ENCODE data around the gene OOSP4A. TPM values are rescaled to one million over a fixed set of nuclear protein-coding genes. Genes with fewer than 3 reads are reported as not detected.

Gene OOSP4A
- total and polyA plus RNA-seq, 3 donors from 2014 or later: not detected

DNA sequence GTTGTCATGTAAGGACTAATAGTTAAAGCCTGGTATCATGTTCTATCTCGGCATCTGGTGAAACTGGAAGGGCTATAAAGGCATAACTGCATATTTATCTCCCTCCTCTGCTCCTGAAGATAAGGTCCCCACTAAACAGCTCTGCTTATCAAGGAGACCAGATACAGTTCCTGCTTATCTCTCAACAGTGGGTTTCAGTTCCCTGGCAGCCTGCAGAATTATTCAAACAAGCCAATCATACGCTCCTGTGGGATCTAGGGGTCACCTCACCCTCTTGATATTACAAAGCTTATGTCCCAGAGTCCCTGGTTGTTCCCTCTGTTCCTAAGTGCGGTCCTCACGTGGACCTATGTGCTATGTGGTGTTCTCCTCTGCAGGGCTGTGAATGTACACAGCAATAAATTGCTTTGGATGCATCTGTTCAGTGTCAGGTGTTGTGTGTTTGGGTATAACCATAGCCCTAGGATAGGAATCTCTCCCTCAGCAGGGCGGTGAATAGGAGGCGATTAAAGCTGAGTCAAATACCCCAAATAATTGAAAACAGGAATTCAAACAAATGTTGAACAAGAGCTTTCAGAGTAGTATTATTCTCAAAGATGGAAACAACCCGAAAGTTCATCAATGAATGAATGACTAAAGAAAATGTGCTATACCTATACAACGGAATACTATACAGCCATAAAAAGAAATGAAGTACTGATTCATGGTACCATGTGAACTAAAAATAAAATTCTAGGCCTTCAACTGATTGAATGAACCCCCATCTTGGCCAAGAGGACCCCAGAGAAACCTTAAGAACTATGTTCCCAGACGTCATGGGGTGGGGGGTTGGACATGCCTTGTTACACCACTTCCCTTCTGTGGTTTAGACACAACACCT, 3.1 kb upstream of the OOSP4A start:
- H3K9me3 ChIP-seq: no peaks in the 10 kb centered on the region
- H3K4me3 ChIP-seq: no peak overlapping the region
- no peak for DNase-seq
- peak overlapping the region; percentile 41 to 70 for H3K27ac ChIP-seq
- WGBS, 2 donors: 68 to 71% methylated on average over 8 to 9 of the region's 9 CpGs
- no peaks in the 10 kb centered on the region for H3K36me3 ChIP-seq (ENCODE audit: low read depth, missing control alignments)
- intact Hi-C loops (cut with DNase I; ENCODE audit: low total_unique reads): no loop called here
- TF ChIP-seq, protein P1, sequence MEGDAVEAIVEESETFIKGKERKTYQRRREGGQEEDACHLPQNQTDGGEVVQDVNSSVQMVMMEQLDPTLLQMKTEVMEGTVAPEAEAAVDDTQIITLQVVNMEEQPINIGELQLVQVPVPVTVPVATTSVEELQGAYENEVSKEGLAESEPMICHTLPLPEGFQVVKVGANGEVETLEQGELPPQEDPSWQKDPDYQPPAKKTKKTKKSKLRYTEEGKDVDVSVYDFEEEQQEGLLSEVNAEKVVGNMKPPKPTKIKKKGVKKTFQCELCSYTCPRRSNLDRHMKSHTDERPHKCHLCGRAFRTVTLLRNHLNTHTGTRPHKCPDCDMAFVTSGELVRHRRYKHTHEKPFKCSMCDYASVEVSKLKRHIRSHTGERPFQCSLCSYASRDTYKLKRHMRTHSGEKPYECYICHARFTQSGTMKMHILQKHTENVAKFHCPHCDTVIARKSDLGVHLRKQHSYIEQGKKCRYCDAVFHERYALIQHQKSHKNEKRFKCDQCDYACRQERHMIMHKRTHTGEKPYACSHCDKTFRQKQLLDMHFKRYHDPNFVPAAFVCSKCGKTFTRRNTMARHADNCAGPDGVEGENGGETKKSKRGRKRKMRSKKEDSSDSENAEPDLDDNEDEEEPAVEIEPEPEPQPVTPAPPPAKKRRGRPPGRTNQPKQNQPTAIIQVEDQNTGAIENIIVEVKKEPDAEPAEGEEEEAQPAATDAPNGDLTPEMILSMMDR (IDR thresholded peaks at IDR 0.05): no peak
- no peak for TF ChIP-seq POLR2A (IDR thresholded peaks at IDR 0.05)
- H3K4me1 ChIP-seq: peaks cover 11% of the 10 kb centered on the region
- H3K27me3 ChIP-seq: no peaks in the 10 kb centered on the region

DNA sequence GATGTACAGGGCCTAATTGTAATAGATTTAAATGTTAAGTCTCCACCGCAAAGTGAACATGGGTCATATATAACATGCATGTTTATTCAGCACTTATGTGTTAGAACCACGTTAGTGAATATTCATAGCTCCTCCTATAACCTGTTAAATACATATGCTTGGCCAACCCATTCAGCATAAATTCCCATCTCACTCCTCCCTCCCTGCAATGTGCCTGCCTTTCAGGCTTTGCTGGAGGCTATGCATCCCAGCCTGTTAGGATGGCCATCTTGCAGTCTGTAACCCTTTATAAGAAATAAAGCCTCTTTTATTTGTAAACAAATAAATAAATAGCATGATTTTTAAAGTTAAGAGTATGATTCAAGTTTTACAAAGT, 1.7 kb upstream of the OOSP4A start:
- Histone ChIP-seq H3K4me1 (peaks cover 11% of the 10 kb centered on the region), H3K9me3 (no peaks in the 10 kb centered on the region), H3K4me3 (no peak overlapping the region), H3K27me3 (no peaks in the 10 kb centered on the region), H3K36me3 (ENCODE audit: low read depth, missing control alignments) (no peaks in the 10 kb centered on the region), H3K27ac (peak overlapping the region; percentile 15 to 21)
- TF ChIP-seq, protein P1 (IDR thresholded peaks at IDR 0.05): no peak
- TF ChIP-seq POLR2A (IDR thresholded peaks at IDR 0.05): no peak
- intact Hi-C loops (cut with DNase I; ENCODE audit: low total_unique reads): no loop called here
- WGBS, 2 donors: 34 to 62% methylated on average over 2 of the region's 2 CpGs
- DNase-seq: no peak

DNA sequence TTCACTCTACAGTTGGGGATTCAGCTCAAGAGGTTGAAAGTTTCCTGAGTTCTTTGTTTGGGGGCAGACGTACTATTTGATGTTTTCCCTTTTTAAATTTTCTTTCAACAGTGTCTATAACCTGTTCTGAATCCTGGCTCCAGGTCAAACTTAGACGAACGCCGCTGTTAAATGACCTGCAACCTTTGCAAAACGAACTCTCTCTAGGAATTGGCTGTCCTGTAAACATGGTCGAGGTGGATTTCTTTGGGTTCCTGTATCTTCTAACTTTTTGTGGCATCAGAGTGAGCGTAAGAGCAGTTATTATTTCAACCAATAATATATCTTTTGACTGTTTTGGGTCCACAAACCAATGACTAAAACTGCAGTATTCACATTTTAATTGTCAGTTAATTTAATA, 1.6 kb downstream of the OOSP4A start:
- H3K27me3 ChIP-seq: no peaks in the 10 kb centered on the region
- 58 to 71% methylated on average over 7 of the region's 7 CpGs for WGBS, 2 donors
- H3K27ac ChIP-seq: no peak overlapping the region
- H3K9me3 ChIP-seq: no peaks in the 10 kb centered on the region
- H3K4me1 ChIP-seq: peaks cover 7% of the 10 kb centered on the region
- H3K36me3 ChIP-seq (ENCODE audit: low read depth, missing control alignments): no peaks in the 10 kb centered on the region
- intact Hi-C loops (cut with DNase I; ENCODE audit: low total_unique reads): no loop called here
- TF ChIP-seq, protein P1 (IDR thresholded peaks at IDR 0.05): no peak
- TF ChIP-seq POLR2A (IDR thresholded peaks at IDR 0.05): no peak
- H3K4me3 ChIP-seq: no peak overlapping the region
- DNase-seq: no peak

DNA sequence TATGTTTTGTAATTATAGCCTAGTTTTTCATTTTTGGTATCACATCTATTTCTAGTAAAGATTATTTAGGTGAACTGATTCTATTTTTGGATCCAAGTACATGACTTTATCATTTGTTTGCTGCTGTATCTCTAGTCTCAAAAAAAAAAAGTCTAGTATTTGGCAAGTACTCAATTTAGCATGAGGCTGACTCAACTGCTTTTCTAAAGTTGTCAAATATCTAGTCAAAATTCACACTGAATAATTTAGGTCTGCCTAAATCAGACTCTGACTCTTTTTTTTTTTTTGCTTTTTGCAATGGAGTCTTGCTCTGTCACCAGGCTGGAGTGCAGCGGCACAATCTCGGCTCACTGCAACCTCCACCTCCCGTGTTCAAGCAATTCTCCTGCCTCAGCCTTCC, 2.4 kb downstream of the OOSP4A start:
- TF ChIP-seq, protein P1 (IDR thresholded peaks at IDR 0.05): no peak
- no peak for TF ChIP-seq POLR2A (IDR thresholded peaks at IDR 0.05)
- Histone ChIP-seq H3K4me3 (no peak overlapping the region), H3K36me3 (ENCODE audit: low read depth, missing control alignments) (no peaks in the 10 kb centered on the region), H3K27me3 (no peaks in the 10 kb centered on the region), H3K27ac (no peak overlapping the region), H3K4me1 (peaks cover 7% of the 10 kb centered on the region), H3K9me3 (no peaks in the 10 kb centered on the region)
- 95 to 97% methylated on average over 3 of the region's 3 CpGs for WGBS, 2 donors
- no peak for DNase-seq
- intact Hi-C loops (cut with DNase I; ENCODE audit: low total_unique reads): no loop called here
